GM12872 (cell line): ENCODE data around the gene PROM1.

Experiments
- CTCF ChIP-seq: IDR thresholded peaks from 3 replicates; pipeline ENCODE4 v1.5.1; 2011; ENCODE audit warnings: low read depth, mild to moderate bottlenecking, low read length, moderate library complexity; ENCODE audit not compliant: insufficient read depth

PROM1 gene

GRCh38 chr4:16032396-16032770 lies 51.4 kb downstream of the PROM1 start:
- TF ChIP-seq CTCF = no peak

GRCh38 chr4:16031546-16032395 lies 52.1 kb downstream of the PROM1 start:
- TF ChIP-seq CTCF = no peak

GRCh38 chr4:16029886-16030285 lies 53.9 kb downstream of the PROM1 start:
- no peak for TF ChIP-seq CTCF

- no peak for TF ChIP-seq CTCF
Measured at GRCh38 chr4:16029262-16029661, 54.6 kb downstream of the PROM1 start.

- TF ChIP-seq CTCF = no peak
Measured at GRCh38 chr4:16027626-16028025, 56.2 kb downstream of the PROM1 start.

- no peak for TF ChIP-seq CTCF
Measured at GRCh38 chr4:16027114-16027513, 56.7 kb downstream of the PROM1 start.

GRCh38 chr4:16026160-16026761 lies 57.6 kb downstream of the PROM1 start:
- TF ChIP-seq CTCF = peak; percentile 59
